Sciatic nerve (tissue), 2 donors: ENCODE data around the gene DROSHA. TPM values are rescaled to one million over a fixed set of nuclear protein-coding genes. Genes with fewer than 3 reads are reported as not detected.
"Not testable (repeated sequence)": the region's sequence is repeated elsewhere in the genome, so short reads cannot be mapped to it uniquely, and the experiment has no call there.

Source experiments
- ATAC-seq: fragments of 200-7000 bp; cut with Tn5 transposase; one replicate; pipeline ENCODE4 v1.9.1; 2020; ENCODE audit warnings: mild to moderate bottlenecking, moderate library complexity
- DNase-seq: peaks from one replicate; pipeline ENCODE4 v3.0.0-alpha.2; 2020; ENCODE audit warnings: low spot score
- intact Hi-C: fragments of 100-400 bp; cut with DNase I; formaldehyde crosslinking; loops from one replicate; pipeline ENCODE4 v1.14.2; 2022
- total RNA-seq: library from RNA; stranded (reverse); fragmentation: NEBNext Ultra II Directional; extraction: Animal tissue kit (Norgen Biotek cat#: 25700); gene quantifications from one replicate; pipeline ENCODE4 v1.2.1, GENCODE V29; 2021
- donor health status: DM: no; HTN: no; CAD: no.
- donor health status: DM: no; HTN: no; CAD: no.

The DROSHA gene
- total RNA-seq, 1 donor from 2014 or later, result 69.8 TPM

GRCh38 chr5:31395450-31396045 lies 136.3 kb downstream of the DROSHA start:
- intact Hi-C loops, DNase-seq, ATAC-seq: not testable (repeated sequence)

GRCh38 chr5:31393126-31393525 lies 138.8 kb downstream of the DROSHA start:
- intact Hi-C loops, result no loop called here
- no peak for ATAC-seq
- no peak for DNase-seq

- intact Hi-C loops, result no loop called here
- ATAC-seq, result no peak
Measured at GRCh38 chr5:31392061-31392460, 139.8 kb downstream of the DROSHA start.

GRCh38 chr5:31390256-31390655 lies 141.6 kb downstream of the DROSHA start:
- intact Hi-C loops, result no loop called here
- no peak for DNase-seq
- no peak for ATAC-seq

More at GRCh38 chr5:31392061-31392460, 139.8 kb downstream of the DROSHA start:
- no peak for DNase-seq

- intact Hi-C loops, result no loop called here
- ATAC-seq (no peak), DNase-seq (no peak)
Measured at GRCh38 chr5:31385774-31386537, 145.9 kb downstream of the DROSHA start.

GRCh38 chr5:31383734-31384133 lies 148.2 kb downstream of the DROSHA start:
- intact Hi-C loops, result no loop called here
- no peak for ATAC-seq
- DNase-seq, result no peak

GRCh38 chr5:31382051-31382878 lies 149.6 kb downstream of the DROSHA start:
- DNase-seq (no peak), ATAC-seq (no peak)
- intact Hi-C loops, result no loop called here

GRCh38 chr5:31381299-31381698 lies 150.6 kb downstream of the DROSHA start:
- DNase-seq (no peak), ATAC-seq (no peak)
- intact Hi-C loops, result no loop called here

- ATAC-seq (no peak), DNase-seq (no peak)
- intact Hi-C loops, result no loop called here
Measured at GRCh38 chr5:31380049-31380448, 151.8 kb downstream of the DROSHA start.

- no peak for DNase-seq
- intact Hi-C loops, result no loop called here
- ATAC-seq, result no peak
Measured at GRCh38 chr5:31378838-31379237, 153.1 kb downstream of the DROSHA start.

- intact Hi-C loops, result no loop called here
- no peak for ATAC-seq
- DNase-seq, result no peak
Measured at GRCh38 chr5:31378136-31378535, 153.8 kb downstream of the DROSHA start.

GRCh38 chr5:31377274-31377946 lies 154.5 kb downstream of the DROSHA start:
- no peak for DNase-seq
- intact Hi-C loops, result no loop called here
- ATAC-seq, result no peak

- intact Hi-C loops, result no loop called here
- ATAC-seq (no peak), DNase-seq (no peak)
Measured at GRCh38 chr5:31375999-31376720, 155.7 kb downstream of the DROSHA start.

GRCh38 chr5:31372124-31372523 lies 159.8 kb downstream of the DROSHA start:
- intact Hi-C loops, result no loop called here
- ATAC-seq (no peak), DNase-seq (no peak)

GRCh38 chr5:31366941-31367340 lies 165.0 kb downstream of the DROSHA start:
- intact Hi-C loops, result no loop called here
- DNase-seq (no peak), ATAC-seq (no peak)

GRCh38 chr5:31365776-31366175 lies 166.1 kb downstream of the DROSHA start:
- intact Hi-C loops, result no loop called here
- DNase-seq (no peak), ATAC-seq (no peak)

- intact Hi-C loops, result no loop called here
- no peak for ATAC-seq
- no peak for DNase-seq
Measured at GRCh38 chr5:31364881-31365636, 166.8 kb downstream of the DROSHA start.

GRCh38 chr5:31362931-31363568 lies 168.8 kb downstream of the DROSHA start:
- no peak for DNase-seq
- ATAC-seq, result no peak
- intact Hi-C loops, result no loop called here
